ENCODE measurements around the gene ZFYVE21.

GRCh38 chr14:103718572-103718971, 3.0 kb downstream of the ZFYVE21 start:
- TF ChIP-seq CTCF (conservative IDR thresholded peaks at IDR 0.05 in 1 of 2, IDR thresholded peaks at IDR 0.05 in 1 of 2; ENCODE audit: extremely low read depth in 1 of 2, insufficient read depth in 1 of 2, low read depth in 1 of 2, low read length in 2 of 2) (no peak), EZH2 (IDR thresholded peaks at IDR 0.05; ENCODE audit: borderline replicate concordance, low read length) (no peak)
